Right atrium auricular region (tissue), 2 donors: ENCODE results near the gene DLGAP1. TPM values are rescaled to one million over a fixed set of nuclear protein-coding genes. Genes with fewer than 3 reads are reported as not detected.
"Not testable (repeated sequence)": the region's sequence is repeated elsewhere in the genome, so short reads cannot be mapped to it uniquely, and the experiment has no call there.

ENCODE experiments used
- DNase-seq: peaks from one replicate; pipeline ENCODE4 v3.0.0-alpha.2; 2019; ENCODE audit warnings: low spot score
- H3K27ac ChIP-seq, 2 donors: fragments of 200-600 bp; sonication (generic); 1 replicate in 1 of 2; 2 replicates in 1 of 2; pipeline ENCODE4 v1.5.1; 2016 to 2019
- H3K27me3 ChIP-seq, 2 donors: fragments of 200-600 bp; sonication (generic); one replicate each; pipeline versions ENCODE4 v1.5.1 to v1.6.0; 2017 to 2019
- H3K36me3 ChIP-seq: fragments of 200-600 bp; sonication (generic); one replicate; pipeline ENCODE4 v1.5.1; 2016
- H3K4me1 ChIP-seq, 2 donors: fragments of 200-600 bp; sonication (generic); one replicate each; pipeline versions ENCODE4 v1.5.1 to v1.6.0; 2017 to 2019
- H3K4me3 ChIP-seq, 2 donors: fragments of 200-600 bp; sonication (generic); 1 replicate in 1 of 2; 2 replicates in 1 of 2; pipeline ENCODE4 v1.5.1; 2017 to 2019; ENCODE audit warnings: mild to moderate bottlenecking in 1 of 2, moderate library complexity in 1 of 2
- H3K9me3 ChIP-seq, 2 donors: fragments of 200-600 bp; sonication (generic); one replicate each; pipeline ENCODE4 v1.5.1; 2019
- CTCF ChIP-seq, 2 donors: fragments of 200-600 bp; sonication (generic); IDR thresholded peaks; one replicate each; pipeline ENCODE4 v1.5.1; 2019; ENCODE audit warnings: antibody characterized with exemption in 2 of 2
- total RNA-seq, 2 donors: library from RNA; depleted of rRNA; stranded (reverse); fragments of >200 nt; gene quantifications; one replicate each; pipeline ENCODE4 v1.1.0, GENCODE V29; 2016

Gene DLGAP1
- total RNA-seq, 2 donors from 2014 or later: 0.56 to 1.1 TPM

- no peaks in the 10 kb centered on the region for H3K9me3 ChIP-seq
- H3K4me1 ChIP-seq: no peaks in the 10 kb centered on the region
- H3K27me3 ChIP-seq: no peaks in the 10 kb centered on the region
- DNase-seq: peak; percentile 65
- no peaks in the 10 kb centered on the region for H3K36me3 ChIP-seq
- TF ChIP-seq CTCF (IDR thresholded peaks at IDR 0.05): no peak
- no peak overlapping the region for H3K27ac ChIP-seq
- H3K4me3 ChIP-seq: no peak overlapping the region
Observed at GRCh38 chr18:3710712-3711301, 744.3 kb downstream of the DLGAP1 start.

GRCh38 chr18:3709205-3709604 lies 745.9 kb downstream of the DLGAP1 start:
- Histone ChIP-seq H3K4me1 (no peaks in the 10 kb centered on the region), H3K27ac (no peak overlapping the region), H3K9me3 (no peaks in the 10 kb centered on the region), H3K27me3 (no peaks in the 10 kb centered on the region), H3K36me3 (no peaks in the 10 kb centered on the region), H3K4me3 (no peak overlapping the region)
- no peak for TF ChIP-seq CTCF (IDR thresholded peaks at IDR 0.05)
- DNase-seq: no peak

GRCh38 chr18:3706279-3707097 lies 748.6 kb downstream of the DLGAP1 start:
- Histone ChIP-seq H3K4me3 (no peak overlapping the region), H3K4me1 (peaks cover 0 to 12% of the 10 kb centered on the region in 2 donors), H3K36me3 (no peaks in the 10 kb centered on the region), H3K27ac (no peak overlapping the region), H3K27me3 (no peaks in the 10 kb centered on the region), H3K9me3 (no peaks in the 10 kb centered on the region)
- no peak for DNase-seq
- no peak for TF ChIP-seq CTCF (IDR thresholded peaks at IDR 0.05)

- no peak overlapping the region for H3K27ac ChIP-seq
- no peak for DNase-seq
- H3K4me1 ChIP-seq: peaks cover 0 to 12% of the 10 kb centered on the region in 2 donors
Observed at GRCh38 chr18:3704556-3705344, 750.4 kb downstream of the DLGAP1 start.

GRCh38 chr18:3703732-3704176 lies 751.4 kb downstream of the DLGAP1 start:
- Histone ChIP-seq H3K4me3 (no peak overlapping the region), H3K27ac (no peak overlapping the region), H3K36me3 (no peaks in the 10 kb centered on the region)

More at GRCh38 chr18:3704556-3705344, 750.4 kb downstream of the DLGAP1 start:
- Histone ChIP-seq H3K36me3 (no peaks in the 10 kb centered on the region), H3K9me3 (no peaks in the 10 kb centered on the region), H3K27me3 (no peaks in the 10 kb centered on the region), H3K4me3 (no peak overlapping the region)
- TF ChIP-seq CTCF (IDR thresholded peaks at IDR 0.05): no peak

GRCh38 chr18:3699707-3700567 lies 755.2 kb downstream of the DLGAP1 start:
- H3K27me3 ChIP-seq, H3K4me3 ChIP-seq, H3K9me3 ChIP-seq, H3K36me3 ChIP-seq: not testable (repeated sequence)
- peak; percentile 61 for DNase-seq
- H3K27ac ChIP-seq: peak overlapping the region in 1 of 2 donors; percentile 53
- H3K4me1 ChIP-seq: peaks cover 0 to 12% of the 10 kb centered on the region in 2 donors

More at GRCh38 chr18:3703732-3704176, 751.4 kb downstream of the DLGAP1 start:
- Histone ChIP-seq H3K9me3 (no peaks in the 10 kb centered on the region), H3K4me1 (peaks cover 0 to 12% of the 10 kb centered on the region in 2 donors), H3K27me3 (no peaks in the 10 kb centered on the region)
- DNase-seq: peak; percentile 63
- peak in 1 of 2 donors; percentile 72 for TF ChIP-seq CTCF (IDR thresholded peaks at IDR 0.05)

- H3K4me3 ChIP-seq, H3K4me1 ChIP-seq, H3K9me3 ChIP-seq, H3K36me3 ChIP-seq, DNase-seq, H3K27me3 ChIP-seq, H3K27ac ChIP-seq: not testable (repeated sequence)
Observed at GRCh38 chr18:3694030-3694778, 760.9 kb downstream of the DLGAP1 start.
